Activated T-helper 1 cell treated with anti-CD3 and anti-CD28 coated beads, Interleukin-2, amount 50 U/mL, for 16 hours (primary cell): ENCODE results near the gene C1orf116.

Source experiments
- DNase-seq, 2 donors: peaks; one replicate each; pipeline ENCODE4 v3.0.0-alpha.2; 2020; ENCODE audit warnings: low read depth in 1 of 2, low spot score in 1 of 2

C1orf116 gene

DNA sequence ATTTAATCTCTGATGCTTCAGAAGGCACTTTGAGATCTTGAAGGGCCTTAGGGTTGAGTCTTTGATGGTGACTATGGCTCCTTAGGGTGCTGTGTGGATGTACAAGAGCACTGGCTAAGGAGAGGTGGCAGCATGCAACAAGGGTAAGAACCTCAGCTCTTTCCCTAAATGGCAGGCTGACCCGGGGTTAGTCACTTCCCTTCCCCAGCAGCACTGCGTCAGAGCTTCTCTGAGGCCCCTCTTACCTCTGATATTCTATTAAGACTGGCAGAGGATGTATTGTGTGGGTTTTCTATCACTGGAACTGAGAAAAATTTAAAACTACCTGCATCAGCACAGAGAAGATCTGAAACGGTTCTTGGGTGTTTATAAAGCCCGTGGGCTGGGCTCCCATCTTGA lies 11.8 kb downstream of the C1orf116 start:
- DNase-seq, result no peak

DNA sequence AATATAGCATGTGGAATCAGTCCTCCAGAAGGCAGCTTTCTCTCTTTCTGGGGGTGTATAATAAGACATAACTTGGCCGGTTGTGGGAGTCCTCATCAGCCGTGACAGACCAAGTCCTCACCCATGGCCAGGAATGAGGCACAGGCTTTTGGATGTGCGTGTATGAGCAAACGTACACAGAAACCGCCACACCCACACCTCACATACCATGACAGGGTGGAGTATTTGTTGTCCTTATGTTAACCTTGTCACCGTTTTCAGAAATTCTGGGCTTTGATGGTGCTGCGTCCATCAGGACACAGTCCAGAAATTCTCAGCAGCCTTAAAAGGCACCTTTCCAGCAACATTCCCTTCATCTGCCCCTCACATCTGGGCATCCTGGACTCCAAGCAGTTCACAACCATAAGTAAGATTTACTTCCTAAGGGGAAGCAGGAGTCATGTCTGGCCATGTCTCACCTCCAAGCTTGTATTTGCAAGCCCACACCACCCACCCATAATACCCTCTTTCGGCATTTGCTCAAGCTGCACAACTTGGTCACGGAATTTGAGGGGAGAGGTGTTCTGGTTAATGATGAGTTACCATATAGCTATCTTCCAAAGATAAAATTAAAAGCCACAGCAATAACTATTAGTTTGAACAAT lies 12.4 kb downstream of the C1orf116 start:
- DNase-seq, result no peak

DNA sequence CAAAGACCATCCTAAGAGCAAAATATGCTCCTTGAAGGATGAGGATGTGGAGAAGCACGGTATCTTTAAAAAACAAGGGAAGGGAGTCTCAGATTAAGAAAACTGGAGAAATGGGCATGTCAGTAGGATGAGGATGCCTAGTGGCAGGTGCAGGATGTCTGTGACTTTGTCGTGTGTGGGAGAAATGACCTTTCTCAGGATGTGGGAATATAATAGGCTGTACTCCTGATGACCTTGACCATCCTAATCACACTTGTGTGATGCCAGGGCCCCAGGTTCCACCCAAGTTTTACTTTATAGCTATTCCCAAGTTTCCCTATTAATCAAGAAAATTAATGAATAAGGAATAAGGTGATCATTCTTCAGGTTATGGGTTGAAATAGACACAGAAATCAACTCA lies 12.9 kb downstream of the C1orf116 start:
- no peak for DNase-seq

DNA sequence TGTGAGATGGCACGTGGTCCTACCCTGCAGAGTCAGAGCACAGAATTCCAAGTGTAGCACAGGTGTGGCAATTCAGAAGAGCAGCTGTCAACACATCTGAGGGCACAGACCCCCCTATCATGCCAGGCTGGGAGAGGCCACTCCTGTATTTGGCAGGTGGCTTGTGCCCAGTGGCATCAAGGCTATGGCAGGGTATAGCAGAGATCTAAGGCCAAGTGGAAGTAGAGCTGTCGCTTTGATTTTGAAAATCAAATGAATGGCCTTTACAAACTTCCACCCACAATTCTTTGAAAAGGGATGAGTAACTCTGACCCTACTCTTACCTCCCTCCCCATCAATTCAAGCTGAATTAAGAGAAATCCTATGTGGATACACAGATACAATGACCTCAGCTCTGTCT lies 13.4 kb downstream of the C1orf116 start:
- DNase-seq, result no peak

DNA sequence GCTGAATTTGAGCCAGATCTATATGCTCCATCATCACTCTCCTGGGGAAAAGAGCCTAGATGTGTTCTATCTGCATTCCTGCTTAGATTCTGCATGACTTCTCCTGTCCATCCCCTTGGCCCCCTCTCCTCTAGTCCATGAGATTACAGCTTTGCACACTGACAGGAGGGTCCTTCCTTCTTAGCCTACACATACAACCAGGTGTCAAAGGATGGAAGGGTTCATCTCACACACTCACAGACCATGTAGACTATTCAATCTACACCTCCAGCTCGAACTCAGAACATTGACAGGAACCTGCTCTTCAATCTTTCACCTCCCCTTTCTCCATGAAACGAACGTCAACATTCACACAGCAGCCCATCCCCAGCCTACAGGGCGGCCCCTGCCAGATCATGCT lies 13.8 kb downstream of the C1orf116 start:
- no peak for DNase-seq

DNA sequence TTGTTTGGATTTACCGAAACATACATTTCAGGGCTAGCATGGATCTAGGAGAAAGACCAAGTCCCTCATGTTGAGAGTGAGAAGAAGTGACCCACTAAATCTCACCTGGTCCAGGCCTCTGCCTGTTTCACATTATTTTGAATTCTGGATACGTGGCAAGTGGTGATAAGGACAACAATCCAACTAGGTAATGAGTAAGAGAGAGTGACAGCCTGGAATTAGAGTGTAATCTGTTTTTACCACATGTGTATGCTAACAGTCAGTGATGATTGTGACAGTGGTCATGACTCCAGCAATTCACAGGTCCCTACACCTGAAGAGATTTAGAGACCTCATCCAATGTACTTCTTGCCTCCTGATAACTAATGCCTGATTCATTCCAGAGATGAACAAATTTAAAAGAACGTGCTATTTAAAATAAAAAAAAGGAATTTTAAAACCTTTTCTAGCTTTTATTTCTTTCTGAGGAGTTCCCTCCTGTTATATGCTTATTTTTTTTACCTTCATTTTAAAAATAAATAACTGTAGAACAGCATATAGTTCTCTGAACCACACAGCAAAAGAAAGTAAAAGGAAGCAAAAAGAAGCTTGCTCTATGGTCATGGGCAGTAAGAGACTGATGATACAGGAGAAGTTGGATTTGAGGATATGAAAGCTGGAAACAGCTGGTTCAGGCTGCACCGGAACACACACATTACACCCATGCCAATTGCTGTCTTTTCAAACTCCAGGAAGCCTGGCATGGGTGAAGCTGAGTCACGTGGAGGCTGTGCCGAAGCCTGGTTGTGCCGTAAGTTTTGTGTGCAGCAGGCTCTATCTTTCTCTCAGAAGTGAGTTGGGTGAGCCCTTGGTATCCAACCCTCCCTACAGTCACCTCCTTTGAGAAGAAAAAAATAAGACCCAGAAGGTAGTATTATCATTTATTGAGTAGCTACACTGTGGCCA lies 14.7 kb downstream of the C1orf116 start:
- no peak for DNase-seq

GRCh38 chr1:207015791-207016190 lies 16.8 kb downstream of the C1orf116 start:
- no peak for DNase-seq

GRCh38 chr1:207014728-207015127 lies 17.8 kb downstream of the C1orf116 start:
- DNase-seq, result no peak

GRCh38 chr1:207013321-207014085 lies 19.1 kb downstream of the C1orf116 start:
- no peak for DNase-seq

GRCh38 chr1:207010726-207011125 lies 21.8 kb downstream of the C1orf116 start:
- no peak for DNase-seq

GRCh38 chr1:207009945-207010344 lies 22.6 kb downstream of the C1orf116 start:
- no peak for DNase-seq

GRCh38 chr1:207009182-207009850 lies 23.2 kb downstream of the C1orf116 start:
- no peak for DNase-seq

GRCh38 chr1:207007352-207008033 lies 25.1 kb downstream of the C1orf116 start:
- no peak for DNase-seq

DNA sequence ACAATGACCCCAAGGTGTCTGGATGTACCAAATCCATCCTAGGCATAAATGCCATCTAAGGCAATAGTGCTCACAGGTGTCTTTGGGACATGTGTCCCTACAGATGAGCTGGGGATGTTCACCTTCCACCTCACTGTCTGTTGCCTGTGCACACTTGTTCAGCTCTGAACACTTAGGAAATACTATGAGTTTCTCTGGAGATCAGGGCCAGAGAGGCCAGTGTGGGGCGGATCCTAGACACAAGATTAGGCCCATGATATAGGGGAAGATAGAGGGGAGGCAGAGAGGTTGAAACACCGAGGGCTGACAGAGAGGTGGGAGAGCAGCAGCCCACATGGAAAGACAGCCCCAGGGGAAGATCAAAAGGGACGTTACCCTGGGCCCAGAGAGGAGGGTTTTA lies 25.6 kb downstream of the C1orf116 start:
- no peak for DNase-seq

DNA sequence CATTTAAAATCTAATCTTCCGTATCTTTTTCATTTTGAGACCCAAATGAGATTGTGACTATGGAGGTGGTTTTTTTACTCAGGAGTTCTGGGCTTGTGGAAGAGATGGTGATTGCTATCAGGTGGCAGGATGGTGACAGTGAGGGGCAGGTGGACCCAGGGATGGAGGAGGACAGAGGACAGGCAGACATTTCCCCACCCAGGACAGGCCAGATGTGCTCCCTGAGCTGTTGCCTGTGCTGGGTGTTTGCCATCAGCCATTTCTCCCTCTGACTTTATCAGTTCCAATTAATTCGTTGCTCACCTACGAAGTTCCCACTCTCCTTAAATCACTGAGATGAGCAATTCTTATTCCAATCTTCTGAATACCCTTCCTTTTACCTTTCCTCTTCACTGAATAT lies 26.5 kb downstream of the C1orf116 start:
- no peak for DNase-seq

- no peak for DNase-seq
These were observed 27.4 kb downstream of the C1orf116 start for GRCh38 chr1:207004931-207005830.

- DNase-seq, result no peak
These were observed 29.3 kb downstream of the C1orf116 start for GRCh38 chr1:207003210-207003609.

GRCh38 chr1:207002724-207003146 lies 29.8 kb downstream of the C1orf116 start:
- no peak for DNase-seq

- no peak for DNase-seq
These were observed 30.9 kb downstream of the C1orf116 start for GRCh38 chr1:207001492-207002245.
